ENCODE measurements around the gene POLR3G.

POLR3G gene

DNA sequence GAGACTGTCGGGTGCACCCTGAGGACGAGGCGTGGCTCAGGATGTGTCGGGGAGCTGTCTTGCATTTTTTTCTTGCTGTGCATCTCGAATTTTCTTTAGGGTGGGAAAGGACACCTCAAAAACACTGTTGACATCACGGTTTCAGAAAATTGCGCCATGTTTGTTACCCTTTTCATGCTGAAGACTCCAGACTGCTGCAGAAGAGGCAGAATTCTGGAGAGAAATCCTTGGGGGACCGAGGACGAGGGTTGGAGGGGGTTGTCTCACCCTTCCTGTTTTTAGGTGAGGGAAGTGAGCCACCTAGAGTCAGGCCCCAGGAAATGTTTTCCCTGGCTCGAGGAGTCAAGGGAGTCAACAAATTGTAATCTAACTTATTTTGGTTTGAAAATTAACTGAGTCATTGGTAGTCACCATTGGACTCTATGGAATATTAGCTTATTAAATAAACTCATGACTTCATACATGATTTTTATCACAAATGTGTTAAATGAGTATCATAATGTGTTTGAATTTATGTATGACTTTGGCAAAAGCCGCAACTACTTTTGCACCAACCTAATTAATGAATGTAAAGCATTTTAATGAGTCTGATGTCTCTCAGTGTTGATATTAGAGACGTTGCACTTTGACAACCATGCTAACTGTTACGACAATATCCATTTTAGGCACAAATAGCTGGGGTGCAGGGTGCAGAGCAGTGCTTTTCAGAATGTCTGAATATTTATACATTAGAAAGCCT lies 55.4 kb downstream of the POLR3G start:
- peak overlapping the region; percentile 84 for H3K4me3 ChIP-seq
- H3K4me1 ChIP-seq = peaks cover 22% of the 10 kb centered on the region
- H3K9ac ChIP-seq = peak overlapping the region; percentile 83
- H3K27ac ChIP-seq = peak overlapping the region; percentile 81
- H3K9me3 ChIP-seq = no peaks in the 10 kb centered on the region
- peaks cover 33% of the 10 kb centered on the region; the same call in 1 of the 2 replicates for H4K20me1 ChIP-seq
- TF ChIP-seq Cebpa-rat (IDR thresholded peaks at IDR 0.05) = no peak
- peak overlapping the region; percentile 64 for H3K4me2 ChIP-seq
- peaks cover 3% of the 10 kb centered on the region for H3K36me3 ChIP-seq
- no peaks in the 10 kb centered on the region for H3K27me3 ChIP-seq

DNA sequence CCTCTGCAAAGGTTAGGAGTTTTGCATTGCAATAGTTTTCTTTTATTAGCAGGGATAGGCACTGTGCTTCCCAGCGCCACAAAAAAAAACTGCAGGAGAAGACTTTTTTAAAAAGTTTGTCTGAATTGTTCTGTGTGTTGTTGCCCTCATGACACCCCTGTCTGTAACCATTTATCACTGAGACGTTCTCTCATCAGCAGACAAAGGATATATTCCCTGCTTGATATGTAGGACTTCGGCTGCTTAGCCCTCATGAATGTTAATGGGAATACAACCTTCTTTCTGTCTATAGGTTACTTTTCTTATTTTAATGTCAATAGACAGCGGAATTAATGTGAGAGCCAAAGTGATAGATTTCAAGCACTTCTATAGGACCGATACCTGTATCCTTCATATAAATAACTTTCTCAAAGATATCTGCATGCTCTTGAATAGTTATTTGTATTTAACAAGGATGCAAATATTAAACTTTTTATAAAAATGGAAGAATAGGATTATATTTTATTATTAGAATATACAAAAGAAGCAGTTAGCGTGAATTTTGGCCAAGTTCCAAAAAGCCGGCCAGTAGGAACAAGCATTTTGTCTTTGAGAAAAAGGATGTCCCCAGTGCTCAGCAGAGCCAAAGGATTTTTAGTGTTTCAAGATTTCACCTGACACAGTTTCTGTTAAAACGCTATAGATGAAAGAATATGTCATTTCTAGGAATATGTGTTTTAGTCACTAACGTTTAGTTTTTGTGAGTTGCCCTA lies 56.2 kb downstream of the POLR3G start:
- Histone ChIP-seq H3K9ac (no peak overlapping the region), H3K4me2 (peak overlapping the region; percentile 64), H4K20me1 (peaks cover 26% of the 10 kb centered on the region; the same call in 1 of the 2 replicates), H3K4me1 (peaks cover 22% of the 10 kb centered on the region), H3K4me3 (0 out of 2 replicates have a peak overlapping the region, but pooled peaks have one; percentile 84), H3K9me3 (no peaks in the 10 kb centered on the region), H3K36me3 (no peaks in the 10 kb centered on the region; the same call in 1 of the 2 replicates), H3K27ac (no peak overlapping the region), H3K27me3 (no peaks in the 10 kb centered on the region)
- no peak for TF ChIP-seq Cebpa-rat (IDR thresholded peaks at IDR 0.05)

DNA sequence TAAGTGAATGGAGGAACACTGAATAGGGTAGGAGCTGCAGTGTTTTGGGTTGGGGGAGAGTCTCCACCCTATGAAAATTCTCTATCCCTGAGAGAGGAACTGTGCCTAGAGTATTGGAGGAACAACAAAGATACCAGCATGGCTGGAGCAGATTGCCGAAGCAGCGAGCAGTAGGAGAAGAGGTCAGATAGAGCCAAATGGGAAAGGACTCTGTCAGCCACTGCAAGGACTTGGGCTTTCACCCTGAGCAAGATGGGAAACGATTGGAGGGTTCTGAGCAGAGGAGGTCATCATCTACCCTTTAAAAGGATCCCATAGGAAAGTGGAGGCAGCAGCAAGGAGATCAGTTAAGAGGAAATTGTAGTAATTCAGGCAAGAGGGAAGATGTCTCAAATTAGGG lies 59.1 kb downstream of the POLR3G start:
- no peak for TF ChIP-seq Cebpa-rat (IDR thresholded peaks at IDR 0.05)
- H3K27me3 ChIP-seq = no peaks in the 10 kb centered on the region

DNA sequence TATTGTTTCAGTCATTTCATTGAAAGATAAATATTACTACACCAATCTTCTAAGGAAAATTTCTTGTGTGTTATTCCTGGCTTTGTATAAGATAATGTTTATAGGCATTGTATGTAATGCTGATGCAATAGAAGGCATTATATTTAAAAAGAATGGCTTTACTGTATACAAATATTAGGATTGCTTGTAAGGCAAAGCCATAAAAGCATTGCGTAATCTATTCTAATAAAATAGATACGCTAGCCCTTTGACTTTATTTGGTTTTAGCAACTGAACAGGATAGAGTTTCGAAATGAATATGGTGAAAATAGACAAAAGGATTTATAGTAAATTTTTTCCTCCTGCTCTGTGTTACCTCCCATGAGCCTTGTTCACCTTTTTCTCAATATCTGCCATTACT lies 60.3 kb downstream of the POLR3G start:
- Histone ChIP-seq H3K4me1 (no peaks in the 10 kb centered on the region), H4K20me1 (no peaks in the 10 kb centered on the region), H3K9me3 (no peaks in the 10 kb centered on the region), H3K36me3 (no peaks in the 10 kb centered on the region), H3K27ac (no peak overlapping the region), H3K27me3 (no peaks in the 10 kb centered on the region), H3K4me3 (no peak overlapping the region), H3K4me2 (no peak overlapping the region), H3K9ac (no peak overlapping the region)
- peak; percentile 37; the same call in 1 of the 2 replicates for TF ChIP-seq Cebpa-rat (IDR thresholded peaks at IDR 0.05)

More for the DNA sequence above, 59.1 kb downstream of the POLR3G start:
- Histone ChIP-seq H3K4me1 (no peaks in the 10 kb centered on the region), H3K9me3 (no peaks in the 10 kb centered on the region), H3K36me3 (no peaks in the 10 kb centered on the region), H3K4me3 (no peak overlapping the region), H3K4me2 (no peak overlapping the region), H3K9ac (no peak overlapping the region), H3K27ac (no peak overlapping the region), H4K20me1 (no peaks in the 10 kb centered on the region; the same call in 1 of the 2 replicates)

DNA sequence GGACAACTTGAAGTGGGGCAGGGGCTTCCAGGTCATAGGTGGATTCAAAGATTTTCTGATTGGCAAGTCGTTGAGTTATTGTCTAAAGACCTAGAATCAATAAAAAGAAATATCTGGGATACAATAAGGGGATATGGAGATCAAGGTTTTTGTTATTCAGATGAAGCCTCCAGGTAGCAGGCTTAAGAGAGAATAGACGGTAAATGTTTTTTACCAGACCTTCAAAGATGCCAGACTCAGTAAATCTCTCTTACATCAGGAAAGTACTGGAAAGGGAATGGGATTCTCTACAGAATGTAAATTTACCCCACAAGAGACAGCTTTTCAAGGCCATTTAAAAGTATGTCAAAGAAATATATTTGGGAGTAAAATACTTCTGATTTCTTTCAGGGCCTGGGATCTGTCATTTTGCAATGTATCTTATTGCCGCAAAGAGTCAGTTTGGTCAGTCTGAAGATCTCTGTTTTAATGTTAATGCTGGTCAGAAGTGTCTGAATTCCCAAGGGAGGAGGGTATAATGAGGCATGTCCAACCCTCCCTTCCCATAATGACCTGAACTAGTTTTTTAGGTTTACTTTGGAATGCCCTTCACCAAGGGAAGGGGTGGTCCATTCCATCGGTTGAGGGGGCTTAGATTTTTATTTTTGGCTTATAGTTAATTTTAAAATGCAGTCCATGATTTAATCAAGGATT lies 68.3 kb downstream of the POLR3G start:
- Histone ChIP-seq H3K9me3 (no peaks in the 10 kb centered on the region), H3K36me3 (no peaks in the 10 kb centered on the region), H3K4me3 (no peak overlapping the region), H3K27ac (no peak overlapping the region), H3K9ac (no peak overlapping the region), H3K4me2 (no peak overlapping the region), H3K4me1 (no peaks in the 10 kb centered on the region), H4K20me1 (no peaks in the 10 kb centered on the region), H3K27me3 (no peaks in the 10 kb centered on the region)
- TF ChIP-seq Cebpa-rat (IDR thresholded peaks at IDR 0.05) = no peak

DNA sequence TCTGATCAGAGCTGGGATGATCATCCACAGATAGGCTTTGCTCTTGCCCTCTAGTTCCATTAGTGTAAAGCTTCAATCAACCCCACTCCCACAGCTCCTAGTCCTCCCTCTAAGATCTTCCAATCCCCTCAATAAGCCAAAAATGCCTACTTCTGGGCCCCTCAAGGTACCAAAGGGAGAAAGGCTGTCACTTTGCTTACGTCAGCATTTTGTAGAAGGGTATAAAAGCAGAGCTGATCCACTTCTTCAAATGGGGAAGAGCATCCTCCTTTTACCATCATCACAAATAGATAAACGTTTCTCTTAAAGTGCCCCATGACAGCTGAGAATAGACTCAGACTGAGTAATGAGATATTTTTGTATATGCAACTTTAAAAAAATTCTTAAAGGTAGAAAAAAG lies 70.8 kb downstream of the POLR3G start:
- H4K20me1 ChIP-seq = no peaks in the 10 kb centered on the region
- no peaks in the 10 kb centered on the region for H3K36me3 ChIP-seq
- no peak overlapping the region for H3K4me3 ChIP-seq
- H3K9me3 ChIP-seq = no peaks in the 10 kb centered on the region
- H3K27ac ChIP-seq = no peak overlapping the region
- H3K4me1 ChIP-seq = peaks cover 2% of the 10 kb centered on the region; the same call in 1 of the 2 replicates
- no peaks in the 10 kb centered on the region for H3K27me3 ChIP-seq
- H3K4me2 ChIP-seq = no peak overlapping the region
- H3K9ac ChIP-seq = no peak overlapping the region
- no peak for TF ChIP-seq Cebpa-rat (IDR thresholded peaks at IDR 0.05)

DNA sequence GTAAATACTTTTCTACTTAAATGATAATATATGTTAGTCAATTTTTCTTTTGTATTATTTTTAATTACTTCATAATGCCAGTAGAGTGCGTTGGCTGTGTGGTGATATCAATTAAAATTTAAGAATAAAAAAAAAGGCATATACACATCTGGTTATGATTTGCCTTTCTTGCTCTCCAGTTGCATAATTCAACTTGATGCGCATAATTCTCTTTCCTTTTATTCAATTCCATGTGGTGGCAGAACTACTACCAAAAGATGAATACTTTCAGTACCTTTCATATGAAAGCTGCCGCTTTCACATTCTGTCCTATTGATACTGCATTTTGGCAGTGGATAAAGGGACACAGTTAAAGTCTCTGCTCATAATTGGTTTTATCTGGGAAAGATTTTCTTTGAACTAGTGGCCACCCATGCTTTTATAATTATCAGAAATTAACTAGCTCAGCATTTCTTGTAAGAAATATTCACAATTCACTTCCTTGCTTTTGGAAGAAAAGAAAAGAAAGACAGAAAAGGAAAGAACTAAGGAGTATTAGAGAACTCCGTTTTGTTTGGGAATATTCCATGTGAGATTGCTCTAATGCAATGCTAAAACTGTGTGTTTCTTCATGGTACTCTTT lies 71.7 kb downstream of the POLR3G start:
- no peak for TF ChIP-seq Cebpa-rat (IDR thresholded peaks at IDR 0.05)
- Histone ChIP-seq H3K9me3 (no peaks in the 10 kb centered on the region), H3K4me1 (peaks cover 10% of the 10 kb centered on the region; the same call in 1 of the 2 replicates)

DNA sequence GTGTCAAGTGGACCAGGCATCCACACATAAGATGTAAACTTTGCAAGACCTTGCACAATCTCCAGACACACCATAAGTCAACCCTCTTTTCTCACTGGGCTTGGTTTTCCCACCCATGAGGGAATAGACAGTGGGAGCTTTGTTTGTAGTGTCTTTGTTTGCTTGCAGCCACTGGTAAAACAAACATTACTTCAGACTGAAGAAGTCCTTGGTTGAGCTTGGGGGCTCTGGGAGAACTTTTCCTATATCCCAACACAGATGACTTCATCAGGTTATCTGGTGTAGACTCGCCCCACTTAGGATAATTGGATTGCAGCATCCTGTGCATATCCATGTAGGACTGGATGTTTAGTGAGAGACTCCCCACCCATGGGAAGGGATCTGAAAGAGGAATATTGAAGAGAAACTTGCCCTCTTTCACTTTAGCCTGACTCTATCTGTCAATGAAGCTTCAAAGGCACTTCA lies 72.4 kb downstream of the POLR3G start:
- Histone ChIP-seq H3K9me3 (no peaks in the 10 kb centered on the region), H3K4me3 (no peak overlapping the region), H3K9ac (no peak overlapping the region), H4K20me1 (no peaks in the 10 kb centered on the region), H3K27ac (no peak overlapping the region), H3K36me3 (no peaks in the 10 kb centered on the region), H3K27me3 (no peaks in the 10 kb centered on the region), H3K4me1 (peaks cover 15% of the 10 kb centered on the region; the same call in 1 of the 2 replicates), H3K4me2 (no peak overlapping the region)
- no peak for TF ChIP-seq Cebpa-rat (IDR thresholded peaks at IDR 0.05)

More for the DNA sequence above, 71.7 kb downstream of the POLR3G start:
- Histone ChIP-seq H3K4me2 (no peak overlapping the region), H3K4me3 (no peak overlapping the region), H3K36me3 (no peaks in the 10 kb centered on the region), H4K20me1 (no peaks in the 10 kb centered on the region), H3K9ac (no peak overlapping the region), H3K27ac (no peak overlapping the region), H3K27me3 (no peaks in the 10 kb centered on the region)

DNA sequence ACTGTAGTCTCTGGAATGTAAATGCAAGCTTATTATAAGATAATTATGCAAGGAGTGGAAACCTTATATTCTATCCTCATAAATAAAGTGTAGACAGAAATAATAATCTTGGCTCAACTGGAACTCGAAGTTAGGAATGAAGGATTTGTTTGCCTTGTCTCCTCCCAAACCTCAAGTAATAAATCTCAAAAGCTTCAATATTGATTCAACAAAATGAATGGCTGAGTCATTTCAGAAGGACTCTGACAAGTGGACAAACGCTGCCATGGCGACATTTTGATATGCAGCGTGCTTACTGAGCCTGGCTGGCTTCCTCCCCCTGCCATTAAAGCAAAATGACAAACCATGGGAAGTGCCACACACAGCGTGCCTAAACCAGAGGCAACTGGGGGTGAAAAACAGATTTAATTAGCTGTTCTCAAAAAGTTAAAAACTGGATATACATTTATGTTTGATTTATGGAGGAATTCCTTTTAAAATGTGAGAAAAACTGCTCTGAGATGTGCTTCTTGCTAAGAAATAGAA lies 73.5 kb downstream of the POLR3G start:
- Histone ChIP-seq H3K4me1 (peaks cover 15% of the 10 kb centered on the region; the same call in 1 of the 2 replicates), H3K27me3 (no peaks in the 10 kb centered on the region), H3K9ac (no peak overlapping the region), H3K4me2 (no peak overlapping the region), H4K20me1 (no peaks in the 10 kb centered on the region), H3K27ac (no peak overlapping the region), H3K36me3 (no peaks in the 10 kb centered on the region), H3K4me3 (no peak overlapping the region), H3K9me3 (no peaks in the 10 kb centered on the region)
- TF ChIP-seq Cebpa-rat (IDR thresholded peaks at IDR 0.05) = no peak
